Midbrain (tissue), 1 donor: ENCODE data around the gene SEPTIN11.
A peak's percentile ranks its signal among the peaks of the same experiment; 100 is the strongest.

Experiments
- DNase-seq: peaks from one replicate; lab custom pipeline; 2025; lab: John Stamatoyannopoulos, UW

The SEPTIN11 gene

DNA sequence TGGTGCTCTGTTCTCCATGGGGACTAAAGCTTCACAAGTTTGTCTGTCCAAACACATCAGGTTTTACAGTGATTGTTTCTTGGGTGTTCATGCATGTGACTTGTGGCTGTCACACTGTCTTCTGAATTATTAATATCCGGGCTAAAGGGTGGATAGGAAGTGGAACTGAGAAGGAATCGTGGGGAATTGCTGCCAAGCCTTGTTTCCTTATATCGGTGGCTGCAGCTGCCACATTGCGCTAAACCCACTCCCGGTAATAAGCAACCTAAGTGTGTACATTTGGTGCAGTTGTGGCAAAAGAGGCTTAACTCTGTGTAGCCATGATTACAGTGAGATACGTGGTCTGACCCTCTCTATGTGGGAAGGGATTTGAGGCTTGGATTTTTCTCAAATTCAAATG, 30.7 kb downstream of the SEPTIN11 start:
- DNase-seq = no peak

DNA sequence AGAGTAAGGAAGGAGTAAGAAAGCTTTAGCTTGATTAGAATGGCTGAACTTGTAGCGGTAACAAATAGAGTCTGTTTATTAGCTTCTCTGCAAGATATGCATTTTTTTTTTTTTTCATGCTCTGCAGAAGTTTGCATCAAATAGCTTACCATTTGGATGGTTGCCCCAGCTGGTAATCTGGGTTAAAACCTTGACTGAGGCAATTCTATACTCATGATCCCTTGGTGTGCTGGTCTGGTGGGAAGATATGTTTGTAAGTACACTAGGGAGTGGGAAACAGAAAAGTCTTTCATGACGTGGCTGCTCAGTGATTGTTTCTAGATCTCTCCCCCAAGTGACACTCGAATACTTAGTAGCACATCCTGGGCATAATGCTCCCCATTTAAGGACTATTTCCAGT, 32.1 kb downstream of the SEPTIN11 start:
- DNase-seq = no peak

DNA sequence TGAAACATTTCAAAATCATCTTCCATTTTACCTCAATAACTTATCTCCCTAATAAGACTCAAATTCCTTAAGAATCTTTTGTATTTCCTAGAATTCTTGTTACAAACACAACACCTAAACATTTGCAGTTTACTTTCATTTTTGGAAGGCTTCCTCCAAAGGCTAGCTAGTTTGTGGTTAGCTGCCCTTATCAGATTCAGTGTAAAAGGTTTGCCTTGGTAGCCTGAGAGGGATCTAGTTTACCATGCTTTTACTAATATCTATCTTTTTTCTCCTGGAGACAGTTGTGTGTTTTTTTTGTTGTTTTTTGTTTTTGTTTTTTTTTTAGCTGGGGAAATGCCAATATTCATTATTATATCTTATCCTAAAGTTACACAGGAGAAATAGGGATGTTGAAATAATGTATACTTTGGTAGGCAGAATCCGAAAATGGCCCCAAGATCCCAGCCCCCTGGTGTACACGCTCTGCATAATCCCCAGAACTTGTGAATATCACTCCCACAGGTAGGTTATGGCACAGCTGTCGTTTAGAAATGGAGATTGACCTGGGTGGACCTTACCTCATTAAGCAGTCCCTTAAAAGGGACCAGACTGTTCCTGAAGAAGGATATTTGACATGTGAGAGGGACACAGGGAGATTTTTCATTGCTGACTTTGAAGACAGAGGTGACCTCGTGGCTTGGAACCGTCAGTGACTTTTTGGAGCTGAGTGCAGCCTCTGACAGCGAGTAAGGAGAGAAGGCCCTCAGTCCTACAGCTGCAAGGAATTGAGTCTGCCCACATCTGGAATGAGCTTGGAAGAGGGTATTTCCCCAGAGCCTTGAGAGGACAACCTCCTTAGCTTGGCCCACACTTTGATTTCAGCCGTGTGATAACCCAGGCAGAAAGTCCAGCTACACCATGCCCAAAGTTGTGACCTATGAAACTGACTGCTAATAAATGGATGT, 33.4 kb downstream of the SEPTIN11 start:
- DNase-seq = no peak

- no peak for DNase-seq
Observed at GRCh38 chr4:76984127-76984526, 34.6 kb downstream of the SEPTIN11 start.

GRCh38 chr4:76984788-76985211, 35.2 kb downstream of the SEPTIN11 start:
- peak; percentile 18 for DNase-seq

DNA sequence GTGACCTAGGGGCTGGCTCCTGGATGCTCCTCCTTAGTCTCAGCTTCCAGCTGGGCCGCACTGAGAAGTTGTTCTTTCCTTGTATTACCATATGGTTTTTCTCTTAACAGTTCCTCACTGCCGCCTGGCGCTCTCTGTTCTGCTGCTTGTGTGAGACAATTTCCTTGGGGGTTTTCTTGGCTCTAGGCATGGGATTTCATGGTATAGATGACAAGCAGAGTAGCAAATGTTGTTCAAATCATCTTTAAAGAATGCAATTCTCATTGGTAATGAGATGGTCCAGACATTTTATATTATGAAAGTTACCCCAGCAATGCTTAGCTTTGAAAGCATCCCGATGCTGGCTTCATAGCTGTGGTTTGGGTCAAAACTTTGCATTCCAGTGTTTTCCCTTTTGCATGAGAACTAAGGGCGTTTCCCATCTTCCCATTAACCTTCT, 37.6 kb downstream of the SEPTIN11 start:
- no peak for DNase-seq

DNA sequence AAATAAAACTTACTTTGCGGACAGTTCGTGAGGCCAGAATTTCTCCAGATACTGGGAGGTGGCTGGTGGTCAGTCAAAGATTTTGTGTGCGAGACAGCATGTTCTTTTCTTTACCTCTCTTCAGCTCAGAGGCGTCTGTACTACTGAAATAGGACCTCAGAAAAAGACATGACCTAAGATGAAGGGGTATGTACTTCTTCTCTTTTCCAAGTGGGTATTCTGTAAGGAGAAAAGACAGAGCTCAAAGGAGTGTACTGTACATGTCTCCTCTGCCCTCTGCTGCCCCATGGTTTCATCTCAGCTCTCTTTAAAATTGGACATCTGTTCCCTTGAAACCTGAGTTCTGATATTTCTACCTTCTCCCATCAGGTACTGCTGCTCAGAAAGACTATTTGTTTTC, 38.1 kb downstream of the SEPTIN11 start:
- no peak for DNase-seq

DNA sequence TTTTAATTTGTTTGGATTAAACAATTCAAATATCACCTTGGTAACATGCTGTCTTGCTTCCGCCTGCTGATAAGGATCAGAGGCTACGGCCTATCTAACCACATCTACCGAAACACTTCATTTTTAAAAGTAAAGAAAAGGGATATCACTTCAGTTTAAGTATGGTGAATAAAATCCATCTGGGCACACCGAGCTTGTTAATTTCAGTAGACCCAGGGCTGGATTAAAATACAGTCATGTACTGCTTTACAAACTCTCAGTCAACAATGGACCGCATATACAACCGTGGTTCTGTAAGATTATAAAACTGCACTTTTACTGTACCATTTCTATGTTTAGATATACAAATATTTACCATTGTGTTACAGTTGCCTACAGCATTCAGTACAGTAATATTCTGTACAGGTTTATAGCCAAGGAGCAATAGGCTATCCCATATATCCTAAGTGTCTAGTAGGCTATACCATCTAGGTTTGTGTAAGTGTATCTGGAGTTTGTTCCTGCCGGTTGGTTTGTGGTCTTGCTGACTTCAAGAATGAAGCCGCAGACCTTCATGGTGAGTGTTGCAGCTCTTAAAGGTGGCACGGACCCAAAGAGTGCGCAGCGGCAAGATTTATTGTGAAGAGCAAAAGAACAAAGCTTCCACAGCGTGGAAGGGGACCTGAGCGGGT, 40.0 kb downstream of the SEPTIN11 start:
- DNase-seq = no peak

- no peak for DNase-seq
Observed at GRCh38 chr4:76990288-76991080, 40.9 kb downstream of the SEPTIN11 start.

DNA sequence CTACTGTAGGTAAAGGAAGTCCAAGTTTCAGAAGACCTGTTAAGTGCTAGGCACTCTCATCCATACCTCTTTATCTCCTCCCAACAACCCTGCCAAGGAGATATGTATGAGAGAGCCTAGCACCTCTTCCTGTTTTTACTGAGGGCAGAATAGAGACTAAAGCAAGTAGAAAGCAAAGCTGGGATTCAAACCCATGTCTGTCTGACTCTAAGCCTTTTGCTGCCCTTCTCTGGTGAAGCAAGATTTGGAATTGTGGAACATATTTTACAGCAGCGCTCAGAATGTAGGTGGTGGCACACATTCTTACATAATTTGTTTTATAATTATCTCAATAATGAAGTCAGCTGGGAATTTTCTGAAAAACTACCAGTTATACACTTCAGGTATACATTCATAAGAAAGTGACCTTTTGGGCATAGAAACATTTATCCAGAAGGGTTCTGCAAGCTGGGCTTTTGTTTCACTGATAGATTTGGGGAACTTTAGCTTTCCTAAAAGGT, 41.7 kb downstream of the SEPTIN11 start:
- no peak for DNase-seq

DNA sequence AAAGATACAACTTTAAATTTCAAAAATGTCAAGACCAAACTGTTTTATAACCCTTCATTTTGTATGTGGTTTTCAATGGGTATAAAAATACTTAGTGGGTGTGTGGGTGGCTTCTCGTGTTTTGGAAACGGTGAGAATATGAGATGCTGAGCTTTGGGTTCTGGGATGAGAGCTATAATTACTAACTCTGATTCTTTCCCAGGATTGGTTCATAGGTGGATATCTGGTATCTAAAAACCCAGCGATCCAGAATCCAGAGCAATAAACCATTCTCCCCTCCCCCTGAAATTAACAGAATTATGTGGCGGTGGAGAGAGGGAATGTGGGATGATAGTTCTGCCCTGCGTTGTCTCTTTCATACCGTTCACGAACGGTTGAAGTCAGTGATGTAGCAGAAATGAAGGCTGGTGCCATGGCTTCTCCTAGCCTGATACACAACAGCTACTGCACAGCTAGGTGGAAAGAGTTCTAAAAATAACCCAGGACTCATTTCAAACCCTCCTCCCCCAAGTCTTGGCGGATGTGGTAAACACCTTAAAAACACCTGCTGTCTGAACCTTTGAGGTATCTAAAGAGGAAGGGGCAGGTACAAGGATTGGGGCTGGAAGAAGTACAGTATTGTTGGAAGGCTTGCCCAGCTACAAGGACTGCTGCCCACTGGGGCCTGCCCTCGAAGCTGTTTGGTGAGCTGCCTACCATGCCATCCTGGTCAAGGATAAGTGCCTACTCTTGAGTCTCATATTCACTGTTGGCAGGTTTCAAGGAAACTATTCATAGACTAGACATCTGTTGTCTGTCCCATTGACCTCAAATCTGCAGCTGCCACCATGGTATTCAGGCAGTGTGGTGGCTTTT, 44.5 kb downstream of the SEPTIN11 start:
- DNase-seq = no peak

GRCh38 chr4:76995776-76996175, 46.2 kb downstream of the SEPTIN11 start:
- DNase-seq = no peak

- DNase-seq = no peak
Observed at GRCh38 chr4:76996445-76996844, 46.9 kb downstream of the SEPTIN11 start.

DNA sequence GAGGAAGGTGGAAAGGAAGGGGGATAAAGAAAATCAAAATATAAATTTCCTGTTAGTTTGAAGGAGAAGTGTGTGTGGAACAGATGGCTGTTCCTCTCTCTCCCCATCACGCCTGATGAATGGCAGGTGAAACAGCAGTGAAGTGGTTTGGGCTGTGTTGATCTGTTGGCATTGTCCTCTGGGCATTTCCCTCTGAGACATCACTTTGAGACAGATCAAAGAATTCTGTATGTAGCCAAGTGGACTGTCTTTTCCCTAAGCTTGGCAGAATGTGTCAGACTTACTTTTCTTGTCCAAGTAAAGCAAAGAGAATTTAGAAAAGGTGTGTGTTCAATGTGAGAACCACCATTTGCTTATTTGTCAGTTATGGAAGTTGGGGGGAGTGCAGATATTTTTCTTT, 47.5 kb downstream of the SEPTIN11 start:
- no peak for DNase-seq

DNA sequence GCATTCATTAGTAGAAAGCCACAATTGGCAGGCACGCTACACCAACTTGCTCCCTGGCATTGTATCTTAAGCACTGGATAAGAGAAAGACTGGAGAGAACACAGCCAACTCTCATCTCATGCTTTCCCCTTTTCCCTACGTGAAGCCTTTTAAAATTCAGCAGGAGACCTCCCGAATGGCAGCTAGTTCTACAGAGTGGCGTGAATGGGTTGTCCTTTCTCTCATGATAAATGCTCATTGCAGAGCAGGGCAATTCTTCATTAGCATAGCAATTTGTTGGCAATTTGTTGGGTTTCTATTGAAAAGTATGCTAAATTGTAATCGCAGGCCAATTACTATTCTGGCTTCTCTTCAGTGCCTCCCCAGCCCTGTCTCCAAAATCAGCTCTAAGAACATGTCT, 48.0 kb downstream of the SEPTIN11 start:
- DNase-seq = no peak

- DNase-seq = no peak
Observed at GRCh38 chr4:76998251-76998901, 48.8 kb downstream of the SEPTIN11 start.
